IPS DF 4.7 (cell line): ENCODE measurements around the gene LMOD3.

Experiments
- DNase-seq: peaks from one replicate; pipeline ENCODE4 v3.0.0-alpha.2; 2013; ENCODE audit warnings: low spot score; ENCODE audit errors: extremely low read depth

LMOD3 gene

GRCh38 chr3:69063636-69064035 lies 58.8 kb downstream of the LMOD3 start:
- DNase-seq = no peak

GRCh38 chr3:69059688-69060087 lies 62.7 kb downstream of the LMOD3 start:
- no peak for DNase-seq

- no peak for DNase-seq
Observed at GRCh38 chr3:69058947-69059224, 63.5 kb downstream of the LMOD3 start.

- DNase-seq = no peak
Observed at GRCh38 chr3:69058180-69058946, 64.0 kb downstream of the LMOD3 start.
